IMR-90 (cell line): ENCODE results near the gene PID1. TPM values are rescaled to one million over a fixed set of nuclear protein-coding genes. Genes with fewer than 3 reads are reported as not detected.

ENCODE experiments used
- ATAC-seq: fragments of 200-7000 bp; cut with Tn5 transposase; 2 replicates; pipeline ENCODE4 v1.9.1; 2020; ENCODE audit warnings: low read depth, mild to moderate bottlenecking, moderate library complexity
- BruUV-seq: library from RNA; stranded (reverse); fragments of 400-500 nt; replicated peaks from 2 replicates; lab custom pipeline; 2021; lab: Mats Ljungman, UMichigan
- CTCF ChIA-PET: fragments of 300-600 bp; formaldehyde crosslinking; extraction: SDS; loops from one replicate; lab custom pipeline; 2021; ENCODE audit warnings: antibody characterized with exemption; lab: Yijun Ruan, JAX
- POLR2A ChIA-PET: fragments of 300-600 bp; sonication (Branson Sonifier 250); formaldehyde crosslinking; loops from one replicate; lab custom pipeline; 2022; ENCODE audit warnings: antibody characterized with exemption; ENCODE audit not compliant: unreplicated experiment; lab: Charles Lee
- DNase-seq: peaks from one replicate; pipeline ENCODE4 v3.0.0; 2013
- H2AFZ ChIP-seq: replicated peaks from 2 replicates; pipeline ENCODE3; 2013; ENCODE audit warnings: low read length, mild to moderate bottlenecking; ENCODE audit not compliant: poor library complexity
- H2AK5ac ChIP-seq: 2 replicates; pipeline ENCODE4 v1.6.1; 2013; ENCODE audit warnings: low read depth, low read length, inconsistent platforms
- H2AK9ac ChIP-seq: replicated peaks from 2 replicates; pipeline ENCODE3; 2013; ENCODE audit warnings: mild to moderate bottlenecking, low read depth, low read length, moderate library complexity; ENCODE audit not compliant: poor library complexity
- H2BK120ac ChIP-seq: 2 replicates; pipeline ENCODE4 v1.6.1; 2013; ENCODE audit warnings: low read depth, low read length, inconsistent platforms
- H2BK15ac ChIP-seq: 3 replicates; pipeline ENCODE4 v1.6.1; 2013; ENCODE audit warnings: low read depth, low read length, inconsistent platforms
- H2BK20ac ChIP-seq: 2 replicates; pipeline ENCODE4 v1.6.1; 2013; ENCODE audit warnings: low read depth, mild to moderate bottlenecking, inconsistent platforms, low read length, moderate library complexity
- H2BK5ac ChIP-seq: 2 replicates; pipeline ENCODE4 v1.6.1; 2013; ENCODE audit warnings: mild to moderate bottlenecking, low read depth, low read length, inconsistent platforms; ENCODE audit not compliant: poor library complexity, severe bottlenecking
- H3K14ac ChIP-seq: replicated peaks from 2 replicates; pipeline ENCODE4 v1.6.1; 2013; ENCODE audit warnings: low read depth, low read length, inconsistent platforms
- H3K18ac ChIP-seq: 2 replicates; pipeline ENCODE4 v1.6.1; 2013; ENCODE audit warnings: low read depth, low read length, control low read depth
- H3K23ac ChIP-seq: 2 replicates; pipeline ENCODE4 v1.6.1; 2013; ENCODE audit warnings: low read depth, low read length, inconsistent platforms
- H3K27ac ChIP-seq: 2 replicates; pipeline ENCODE4 v1.5.1; 2013; ENCODE audit warnings: mild to moderate bottlenecking, control low read depth, low read length; ENCODE audit not compliant: insufficient read depth
- H3K27me3 ChIP-seq: 2 replicates; pipeline ENCODE4 v1.6.1; 2013; ENCODE audit warnings: low read length; ENCODE audit not compliant: control insufficient read depth, insufficient read depth
- H3K36me3 ChIP-seq: 2 replicates; pipeline ENCODE4 v1.6.1; 2013; ENCODE audit warnings: low read length, mixed read lengths; ENCODE audit not compliant: control insufficient read depth, insufficient read depth
- H3K4ac ChIP-seq: 2 replicates; pipeline ENCODE4 v1.6.1; 2013; ENCODE audit warnings: low read depth, low read length, inconsistent platforms
- H3K4me1 ChIP-seq: 2 replicates; pipeline ENCODE4 v1.6.1; 2013; ENCODE audit warnings: low read length, mixed read lengths; ENCODE audit not compliant: control insufficient read depth, insufficient read depth
- H3K4me2 ChIP-seq: 2 replicates; pipeline ENCODE4 v1.6.1; 2013; ENCODE audit warnings: low read depth, mild to moderate bottlenecking, control low read depth, low read length, moderate library complexity
- H3K4me3 ChIP-seq: 2 replicates; pipeline ENCODE4 v1.5.1; 2013; ENCODE audit warnings: low read depth, mild to moderate bottlenecking, control low read depth, low read length, moderate library complexity; ENCODE audit not compliant: insufficient read depth
- H3K56ac ChIP-seq: 2 replicates; pipeline ENCODE4 v1.6.1; 2013; ENCODE audit warnings: low read length, inconsistent platforms; ENCODE audit not compliant: insufficient read depth; ENCODE audit errors: extremely low read depth
- H3K79me1 ChIP-seq, 2 experiments: 2 replicates each; pipeline ENCODE4 v1.6.1; 2013; ENCODE audit warnings: low read length in 2 of 2, inconsistent platforms in 1 of 2, low read depth in 1 of 2
- H3K9ac ChIP-seq: 2 replicates; pipeline ENCODE4 v1.6.1; 2013; ENCODE audit warnings: low read depth, low read length, control low read depth
- H3K9me1 ChIP-seq: 2 replicates; pipeline ENCODE4 v1.6.1; 2013; ENCODE audit warnings: low read length, inconsistent platforms; ENCODE audit not compliant: insufficient read depth
- H3K9me3 ChIP-seq: 2 replicates; pipeline ENCODE4 v1.6.1; 2013; ENCODE audit warnings: low read length; ENCODE audit not compliant: control insufficient read depth, insufficient read depth
- H4K20me1 ChIP-seq: 2 replicates; pipeline ENCODE4 v1.6.1; 2013; ENCODE audit warnings: low read length, inconsistent platforms; ENCODE audit not compliant: insufficient read depth
- H4K5ac ChIP-seq: 2 replicates; pipeline ENCODE4 v1.6.1; 2013; ENCODE audit warnings: mild to moderate bottlenecking, low read depth, low read length, control low read depth
- H4K8ac ChIP-seq, 2 experiments: 2 replicates each; pipeline ENCODE4 v1.6.1; 2013; ENCODE audit warnings: low read depth in 2 of 2, low read length in 2 of 2, control low read depth in 1 of 2, inconsistent platforms in 1 of 2
- H4K91ac ChIP-seq: 2 replicates; pipeline ENCODE4 v1.6.1; 2013; ENCODE audit warnings: low read depth, low read length, inconsistent platforms; ENCODE audit not compliant: insufficient read depth
- BHLHE40 ChIP-seq: fragments of 150-350 bp; IDR thresholded peaks from 2 replicates; pipeline ENCODE4 v1.6.1; 2016; ENCODE audit warnings: mild to moderate bottlenecking, low read depth, low read length
- CEBPB ChIP-seq: IDR thresholded peaks from 2 replicates; pipeline ENCODE4 v1.6.1; 2012; ENCODE audit warnings: low read depth, low read length, improper control_type of control experiment
- CHD1 ChIP-seq: IDR thresholded peaks from 2 replicates; pipeline ENCODE4 v1.6.1; 2012; ENCODE audit warnings: low read depth, low read length, improper control_type of control experiment
- FOS ChIP-seq: fragments of 150-350 bp; IDR thresholded peaks from 2 replicates; pipeline ENCODE4 v1.6.1; 2016; ENCODE audit warnings: low read depth, low read length
- MAFK ChIP-seq: IDR thresholded peaks from 2 replicates; pipeline ENCODE4 v1.6.1; 2012; ENCODE audit warnings: low read depth, low read length, improper control_type of control experiment
- MAZ ChIP-seq: IDR thresholded peaks from 2 replicates; pipeline ENCODE4 v1.6.1; 2012; ENCODE audit warnings: low read depth, mild to moderate bottlenecking, low read length, improper control_type of control experiment, moderate library complexity, borderline replicate concordance
- MXI1 ChIP-seq: IDR thresholded peaks from 2 replicates; pipeline ENCODE4 v1.6.1; 2012; ENCODE audit warnings: low read depth, mild to moderate bottlenecking, low read length, moderate library complexity, borderline replicate concordance
- NFE2L2 ChIP-seq: fragments of 150-350 bp; IDR thresholded peaks from 2 replicates; pipeline ENCODE4 v1.6.1; 2016; ENCODE audit warnings: low read depth, mild to moderate bottlenecking, low read length
- POLR2A ChIP-seq: IDR thresholded peaks from 2 replicates; pipeline ENCODE4 v1.6.1; 2012; ENCODE audit warnings: mild to moderate bottlenecking, low read depth, low read length
- RAD21 ChIP-seq: IDR thresholded peaks from 2 replicates; pipeline ENCODE4 v1.6.1; 2012; ENCODE audit warnings: low read length, improper control_type of control experiment
- RCOR1 ChIP-seq: IDR thresholded peaks from 2 replicates; pipeline ENCODE4 v1.6.1; 2012; ENCODE audit warnings: mild to moderate bottlenecking, low read length, improper control_type of control experiment; ENCODE audit not compliant: insufficient replicate concordance
- RFX5 ChIP-seq: IDR thresholded peaks from 2 replicates; pipeline ENCODE4 v1.8.0; 2012; ENCODE audit warnings: low read depth, mild to moderate bottlenecking, low read length, moderate library complexity
- SMC3 ChIP-seq: fragments of 150-350 bp; IDR thresholded peaks from 2 replicates; pipeline ENCODE4 v1.6.1; 2016; ENCODE audit warnings: low read depth, mild to moderate bottlenecking, antibody characterized with exemption, low read length, moderate library complexity
- dilution Hi-C: fragments of 300-500 bp; cut with HindIII; formaldehyde crosslinking; loops from one replicate; pipeline ENCODE4 v1.14.3; 2018; ENCODE audit warnings: low sequenced_read_pairs; ENCODE audit not compliant: unreplicated experiment
- in situ Hi-C: fragments of 300-500 bp; cut with MboI; formaldehyde crosslinking; loops from 3 replicates; pipeline ENCODE4 v1.14.3; 2019; ENCODE audit warnings: low sequenced_read_pairs, inconsistent platforms, mixed read lengths
- intact Hi-C: fragments of 100-400 bp; cut with micrococcal nuclease; formaldehyde crosslinking; loops from 2 replicates; pipeline ENCODE4 v1.10.0; 2022
- polyA plus RNA-seq, 3 experiments: library from polyadenylated mRNA; depleted of rRNA; stranded (reverse); fragments of >200 nt; gene quantifications; 2 replicates each; pipeline ENCODE4 v1.2.3, GENCODE V29; 2012; ENCODE audit warnings: low replicate concordance in 1 of 3
- total RNA-seq: library from RNA; depleted of rRNA; stranded (reverse); fragments of >200 nt; gene quantifications from 2 replicates; pipeline ENCODE4 v1.2.3, GENCODE V29; 2012
- TF ChIP-seq, protein P1 (sequence below): fragments of 150-350 bp; IDR thresholded peaks from 2 replicates; pipeline ENCODE4 v1.6.1; 2017; ENCODE audit warnings: mild to moderate bottlenecking, antibody characterized with exemption, low read length, low read depth
- TF ChIP-seq, protein P2 (sequence below): fragments of 150-350 bp; IDR thresholded peaks from 2 replicates; pipeline ENCODE4 v1.6.1; 2016; ENCODE audit warnings: low read depth, mild to moderate bottlenecking, low read length, moderate library complexity, borderline replicate concordance
- TF ChIP-seq, protein P3 (sequence below): conservative IDR thresholded peaks from 2 replicates; pipeline ENCODE4 v1.5.1; 2012; ENCODE audit warnings: mild to moderate bottlenecking, low read depth, low read length, improper control_type of control experiment

The PID1 gene
- total and polyA plus RNA-seq, 2 of the 4 experiments (the other 2 are of a cell fraction) = 0.90 to 1.9 TPM

DNA sequence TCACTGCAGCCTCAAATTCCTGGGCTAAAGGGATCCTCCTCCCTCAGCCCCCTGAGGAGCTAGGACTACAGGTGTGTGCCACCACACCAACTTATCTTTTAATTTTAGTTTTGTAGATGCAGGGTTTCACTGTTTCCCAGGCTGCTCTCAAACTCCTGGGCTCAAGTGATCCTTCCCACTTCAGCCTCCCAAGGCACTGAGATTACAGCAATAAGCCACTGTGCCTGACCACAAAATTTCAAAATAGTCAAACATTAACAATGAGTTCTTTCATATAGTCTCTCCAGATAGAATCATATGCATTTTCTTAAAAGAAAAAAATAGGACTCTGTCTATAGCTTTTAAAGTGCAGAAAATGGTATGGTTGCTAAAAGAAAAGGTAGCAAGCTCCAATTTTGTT is 24.9 kb upstream of the PID1 start:
- ChIA-PET CTCF (no interaction called here), POLR2A (no interaction called here)
- Histone ChIP-seq H3K9me3 (peaks cover 1% of the 10 kb centered on the region; the same call in 1 of the 2 replicates), H3K27me3 (no peaks in the 10 kb centered on the region), H2BK5ac (no peak overlapping the region), H3K4me3 (no peak overlapping the region), H3K18ac (no peak overlapping the region), H4K20me1 (no peaks in the 10 kb centered on the region), H4K91ac (no peak overlapping the region), H3K14ac (no peak overlapping the region), H4K5ac (no peak overlapping the region), H3K9me1 (no peaks in the 10 kb centered on the region), H2BK15ac (no peak overlapping the region), H2BK20ac (no peak overlapping the region), H2BK120ac (no peak overlapping the region), H3K4me1 (no peaks in the 10 kb centered on the region), H3K56ac (no peak overlapping the region), H3K4ac (no peak overlapping the region), H4K8ac (no peak overlapping the region), H3K79me1 (no peaks in the 10 kb centered on the region), H3K27ac (no peak overlapping the region), H2AFZ (no peak overlapping the region), H3K9ac (no peak overlapping the region), H3K36me3 (no peaks in the 10 kb centered on the region), H2AK9ac (no peak overlapping the region), H3K4me2 (no peak overlapping the region), H3K23ac (no peak overlapping the region), H2AK5ac (no peak overlapping the region)
- dilution Hi-C loops = no loop called here
- intact Hi-C loops = no loop called here
- BruUV-seq = no TSS peak
- TF ChIP-seq RAD21 = no peak
- no peak for TF ChIP-seq RFX5
- no peak for TF ChIP-seq MXI1
- no peak for TF ChIP-seq BHLHE40
- TF ChIP-seq POLR2A = no peak
- TF ChIP-seq, protein P1, sequence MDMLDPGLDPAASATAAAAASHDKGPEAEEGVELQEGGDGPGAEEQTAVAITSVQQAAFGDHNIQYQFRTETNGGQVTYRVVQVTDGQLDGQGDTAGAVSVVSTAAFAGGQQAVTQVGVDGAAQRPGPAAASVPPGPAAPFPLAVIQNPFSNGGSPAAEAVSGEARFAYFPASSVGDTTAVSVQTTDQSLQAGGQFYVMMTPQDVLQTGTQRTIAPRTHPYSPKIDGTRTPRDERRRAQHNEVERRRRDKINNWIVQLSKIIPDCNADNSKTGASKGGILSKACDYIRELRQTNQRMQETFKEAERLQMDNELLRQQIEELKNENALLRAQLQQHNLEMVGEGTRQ = no peak
- TF ChIP-seq FOS = no peak
- no peak for TF ChIP-seq RCOR1
- no peak for TF ChIP-seq NFE2L2
- TF ChIP-seq MAZ = no peak
- TF ChIP-seq, protein P2, sequence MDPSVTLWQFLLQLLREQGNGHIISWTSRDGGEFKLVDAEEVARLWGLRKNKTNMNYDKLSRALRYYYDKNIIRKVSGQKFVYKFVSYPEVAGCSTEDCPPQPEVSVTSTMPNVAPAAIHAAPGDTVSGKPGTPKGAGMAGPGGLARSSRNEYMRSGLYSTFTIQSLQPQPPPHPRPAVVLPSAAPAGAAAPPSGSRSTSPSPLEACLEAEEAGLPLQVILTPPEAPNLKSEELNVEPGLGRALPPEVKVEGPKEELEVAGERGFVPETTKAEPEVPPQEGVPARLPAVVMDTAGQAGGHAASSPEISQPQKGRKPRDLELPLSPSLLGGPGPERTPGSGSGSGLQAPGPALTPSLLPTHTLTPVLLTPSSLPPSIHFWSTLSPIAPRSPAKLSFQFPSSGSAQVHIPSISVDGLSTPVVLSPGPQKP = no peak
- TF ChIP-seq SMC3 = no peak
- no peak for TF ChIP-seq CHD1
- TF ChIP-seq, protein P3, sequence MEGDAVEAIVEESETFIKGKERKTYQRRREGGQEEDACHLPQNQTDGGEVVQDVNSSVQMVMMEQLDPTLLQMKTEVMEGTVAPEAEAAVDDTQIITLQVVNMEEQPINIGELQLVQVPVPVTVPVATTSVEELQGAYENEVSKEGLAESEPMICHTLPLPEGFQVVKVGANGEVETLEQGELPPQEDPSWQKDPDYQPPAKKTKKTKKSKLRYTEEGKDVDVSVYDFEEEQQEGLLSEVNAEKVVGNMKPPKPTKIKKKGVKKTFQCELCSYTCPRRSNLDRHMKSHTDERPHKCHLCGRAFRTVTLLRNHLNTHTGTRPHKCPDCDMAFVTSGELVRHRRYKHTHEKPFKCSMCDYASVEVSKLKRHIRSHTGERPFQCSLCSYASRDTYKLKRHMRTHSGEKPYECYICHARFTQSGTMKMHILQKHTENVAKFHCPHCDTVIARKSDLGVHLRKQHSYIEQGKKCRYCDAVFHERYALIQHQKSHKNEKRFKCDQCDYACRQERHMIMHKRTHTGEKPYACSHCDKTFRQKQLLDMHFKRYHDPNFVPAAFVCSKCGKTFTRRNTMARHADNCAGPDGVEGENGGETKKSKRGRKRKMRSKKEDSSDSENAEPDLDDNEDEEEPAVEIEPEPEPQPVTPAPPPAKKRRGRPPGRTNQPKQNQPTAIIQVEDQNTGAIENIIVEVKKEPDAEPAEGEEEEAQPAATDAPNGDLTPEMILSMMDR = no peak
- TF ChIP-seq MAFK = no peak
- no peak for TF ChIP-seq CEBPB
- ATAC-seq = no peak
- no peak for DNase-seq
- in situ Hi-C loops = no loop called here
